Keratinocyte (primary cell): Measurements from ENCODE around the gene DSCAML1. TPM values are rescaled to one million over a fixed set of nuclear protein-coding genes. Genes with fewer than 3 reads are reported as not detected.

Experiments
- DNase-seq: peaks from one replicate; pipeline ENCODE4 v3.0.0-alpha.2; 2011; ENCODE audit warnings: low read depth, missing footprints, low spot score
- FAIRE-seq: peaks from 2 replicates; lab custom pipeline; 2011; peaks lifted over from hg19 to GRCh38; lab: Jason Lieb, UNC
- H2AFZ ChIP-seq: 2 replicates; pipeline ENCODE4 v1.6.0; 2012; ENCODE audit warnings: low read length, control low read depth, inconsistent platforms; ENCODE audit not compliant: control insufficient read depth
- H3K27ac ChIP-seq: 2 replicates; pipeline ENCODE4 v1.5.1; 2011; ENCODE audit warnings: low read length; ENCODE audit not compliant: control insufficient read depth, insufficient read depth
- H3K27me3 ChIP-seq: 3 replicates; pipeline ENCODE4 v1.6.0; 2011; ENCODE audit warnings: low read length; ENCODE audit not compliant: control insufficient read depth, insufficient read depth; ENCODE audit errors: extremely low read depth
- H3K36me3 ChIP-seq, 2 experiments: 2 replicates in 1 of 2; 3 replicates in 1 of 2; pipeline ENCODE4 v1.5.1; 2011; ENCODE audit warnings: low read length in 2 of 2, mild to moderate bottlenecking in 1 of 2; ENCODE audit not compliant: control insufficient read depth in 2 of 2, insufficient read depth in 2 of 2; ENCODE audit errors: extremely low read depth in 1 of 2
- H3K4me1 ChIP-seq: 3 replicates; pipeline ENCODE4 v1.5.1; 2011; ENCODE audit warnings: low read length; ENCODE audit not compliant: control insufficient read depth, insufficient read depth; ENCODE audit errors: extremely low read depth
- H3K4me2 ChIP-seq: 3 replicates; pipeline ENCODE4 v1.6.0; 2011; ENCODE audit warnings: low read depth, low read length; ENCODE audit not compliant: control insufficient read depth, insufficient read depth; ENCODE audit errors: extremely low read depth
- H3K4me3 ChIP-seq, 3 experiments: fragments of 200-600 bp in 1 of 3; sonication (generic) in 1 of 3; 2 replicates in 2 of 3; 3 replicates in 1 of 3; pipeline ENCODE4 v1.5.1; 2011 to 2016; ENCODE audit warnings: low read length in 3 of 3, mild to moderate bottlenecking in 3 of 3, control low read depth in 2 of 3, inconsistent platforms in 1 of 3, low read depth in 1 of 3, mixed read lengths in 1 of 3, mixed run types in 1 of 3, moderate library complexity in 1 of 3; ENCODE audit not compliant: control insufficient read depth in 2 of 3, insufficient read depth in 2 of 3; ENCODE audit errors: extremely low read depth in 1 of 3
- H3K79me2 ChIP-seq: 2 replicates; pipeline ENCODE4 v1.6.0; 2012; ENCODE audit warnings: low read length; ENCODE audit not compliant: control insufficient read depth, insufficient read depth
- H3K9ac ChIP-seq: 3 replicates; pipeline ENCODE4 v1.6.0; 2011; ENCODE audit warnings: low read length; ENCODE audit not compliant: control insufficient read depth, insufficient read depth; ENCODE audit errors: extremely low read depth
- H3K9me1 ChIP-seq: 3 replicates; pipeline ENCODE4 v1.6.0; 2011; ENCODE audit warnings: low read length; ENCODE audit not compliant: control insufficient read depth, insufficient read depth; ENCODE audit errors: extremely low read depth
- H3K9me3 ChIP-seq: 2 replicates; pipeline ENCODE4 v1.5.1; 2012; ENCODE audit warnings: low read depth, low read length; ENCODE audit not compliant: control insufficient read depth
- H4K20me1 ChIP-seq: 3 replicates; pipeline ENCODE4 v1.6.0; 2011; ENCODE audit warnings: low read length; ENCODE audit not compliant: control insufficient read depth, insufficient read depth; ENCODE audit errors: extremely low read depth
- CTCF ChIP-seq, 3 experiments: IDR thresholded peaks in 1 of 3; conservative IDR thresholded peaks in 1 of 3; optimal IDR thresholded peaks in 1 of 3; 2 replicates in 2 of 3; 3 replicates in 1 of 3; pipeline versions ENCODE3 to v1.5.1; 2011; ENCODE audit warnings: low read length in 3 of 3, mild to moderate bottlenecking in 3 of 3, moderate library complexity in 2 of 3, control low read depth in 1 of 3, inconsistent platforms in 1 of 3; ENCODE audit not compliant: insufficient read depth in 2 of 3; ENCODE audit errors: extremely low read depth in 1 of 3
- EZH2 ChIP-seq: IDR thresholded peaks from one replicate; pipeline ENCODE4 v1.6.1; 2012; ENCODE audit warnings: inconsistent platforms, mild to moderate bottlenecking, low read length, moderate library complexity
- dilution Hi-C: fragments of 300-500 bp; cut with MboI; formaldehyde crosslinking; loops from one replicate; pipeline ENCODE4 v1.7.0; 2020; ENCODE audit warnings: low sequenced_read_pairs; ENCODE audit not compliant: extremely low pct_ligation_motif_present
- polyA plus RNA-seq, 5 experiments: library from polyadenylated mRNA; depleted of rRNA in 3 of 5; stranded (reverse) in 3 of 5; stranded (forward) in 1 of 5; unstranded in 1 of 5; fragments of >200 nt; gene quantifications; 1 replicate in 1 of 5; 2 replicates in 3 of 5; 3 replicates in 1 of 5; pipeline versions ENCODE4 v1.2.1 to v1.2.3, GENCODE V29; 2011 to 2012; ENCODE audit warnings: missing spikeins in 2 of 5, low read depth in 1 of 5, low replicate concordance in 1 of 5

Gene DSCAML1
- polyA plus RNA-seq, 1 donor (not counting 4 experiments of a cell fraction or from before 2014, with no cell fraction given): not detected

DNA sequence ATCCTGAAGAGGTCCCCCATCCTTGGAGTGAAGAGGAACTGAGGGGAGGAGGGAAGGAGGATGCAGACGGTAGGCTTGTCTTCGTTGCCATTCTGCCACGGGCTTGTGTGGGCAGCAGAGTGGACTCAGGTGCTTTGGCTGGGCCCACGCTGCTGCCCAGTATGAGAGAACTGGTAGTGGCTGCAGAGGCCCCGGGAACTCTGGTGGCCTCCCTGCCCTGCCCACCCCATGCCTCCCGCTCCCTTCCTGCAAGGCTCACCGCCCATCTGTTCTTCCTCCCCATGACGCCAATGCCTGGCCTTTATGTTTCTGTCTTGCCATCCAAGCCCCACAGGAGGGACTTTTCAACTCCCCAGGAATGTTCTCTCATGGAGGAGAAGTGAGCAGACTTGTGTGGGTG lies 157.4 kb downstream of the DSCAML1 start:
- H3K9me1 ChIP-seq: no peaks in the 10 kb centered on the region
- H3K4me1 ChIP-seq: no peaks in the 10 kb centered on the region
- H4K20me1 ChIP-seq: no peaks in the 10 kb centered on the region
- no peak overlapping the region for H3K9ac ChIP-seq
- no peak overlapping the region for H2AFZ ChIP-seq
- no peaks in the 10 kb centered on the region for H3K36me3 ChIP-seq
- no peaks in the 10 kb centered on the region for H3K79me2 ChIP-seq
- H3K9me3 ChIP-seq: no peaks in the 10 kb centered on the region
- no peak overlapping the region for H3K4me3 ChIP-seq
- peaks cover 17% of the 10 kb centered on the region for H3K27me3 ChIP-seq
- dilution Hi-C loops: no loop called here
- DNase-seq (no peak), FAIRE-seq (no peak)
- TF ChIP-seq EZH2 (no peak), CTCF (optimal IDR thresholded peaks at IDR 0.05 in 1 of 3, IDR thresholded peaks at IDR 0.05 in 1 of 3, conservative IDR thresholded peaks at IDR 0.05 in 1 of 3; ENCODE audit: extremely low read depth in 1 of 3, insufficient read depth in 2 of 3, low read length in 3 of 3) (no peak)
- no peak overlapping the region for H3K4me2 ChIP-seq
- H3K27ac ChIP-seq: no peak overlapping the region

DNA sequence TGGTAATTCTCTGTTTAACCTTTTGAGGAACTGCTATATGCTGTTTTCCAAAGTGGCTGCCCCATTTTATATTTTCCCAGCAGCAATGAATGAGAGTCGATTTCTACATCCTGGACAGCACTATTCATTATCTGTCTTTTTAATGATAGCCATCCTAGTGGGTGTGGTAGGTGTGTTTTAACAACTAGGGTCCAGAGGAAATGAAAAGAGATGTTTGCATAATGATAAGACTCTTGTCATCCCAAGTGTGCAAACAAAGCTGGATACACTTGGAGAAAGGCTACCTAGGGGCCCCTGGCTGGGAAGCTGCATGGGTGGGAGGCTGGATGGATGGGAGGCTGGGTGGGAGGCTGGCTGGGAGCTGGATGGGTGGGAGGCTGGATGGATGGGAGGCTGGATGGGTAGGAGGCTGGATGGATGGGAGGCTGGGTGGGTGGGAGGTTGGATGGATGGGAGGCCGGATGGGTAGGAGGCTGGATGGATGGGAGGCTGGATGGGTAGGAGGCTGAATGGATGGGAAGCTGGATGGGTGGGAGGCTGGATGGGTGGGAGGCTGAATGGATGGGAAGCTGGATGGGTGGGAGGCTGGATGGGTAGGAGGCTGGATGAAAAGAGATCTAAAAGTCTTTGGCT lies 158.0 kb downstream of the DSCAML1 start:
- H4K20me1 ChIP-seq: no peaks in the 10 kb centered on the region
- H3K27ac ChIP-seq: no peak overlapping the region
- TF ChIP-seq CTCF (optimal IDR thresholded peaks at IDR 0.05 in 1 of 3, IDR thresholded peaks at IDR 0.05 in 1 of 3, conservative IDR thresholded peaks at IDR 0.05 in 1 of 3; ENCODE audit: extremely low read depth in 1 of 3, insufficient read depth in 2 of 3, low read length in 3 of 3): no peak
- TF ChIP-seq EZH2: no peak
- H3K36me3 ChIP-seq: no peaks in the 10 kb centered on the region
- dilution Hi-C loops: no loop called here
- no peak overlapping the region for H2AFZ ChIP-seq
- H3K4me3 ChIP-seq: no peak overlapping the region
- no peaks in the 10 kb centered on the region for H3K79me2 ChIP-seq
- H3K4me2 ChIP-seq: no peak overlapping the region
- no peaks in the 10 kb centered on the region for H3K9me3 ChIP-seq
- FAIRE-seq (no peak), DNase-seq (no peak)
- no peak overlapping the region for H3K9ac ChIP-seq
- no peaks in the 10 kb centered on the region for H3K9me1 ChIP-seq
- H3K27me3 ChIP-seq: peaks cover 16% of the 10 kb centered on the region
- no peaks in the 10 kb centered on the region for H3K4me1 ChIP-seq
